H1 (cell line): Measurements from ENCODE around the gene EIF4E1B. TPM values are rescaled to one million over a fixed set of nuclear protein-coding genes. Genes with fewer than 3 reads are reported as not detected.
A peak's percentile ranks its signal among the peaks of the same experiment; 100 is the strongest.

ENCODE experiments used
- CTCF ChIA-PET: fragments of 300-600 bp; sonication (Branson Sonifier 250); formaldehyde crosslinking; loops from one replicate; lab custom pipeline; 2021; ENCODE audit not compliant: partially characterized antibody; lab: Charles Lee
- POLR2A ChIA-PET: fragments of 300-600 bp; sonication (Branson Sonifier 250); formaldehyde crosslinking; loops from one replicate; lab custom pipeline; 2021; ENCODE audit warnings: inconsistent platforms; ENCODE audit not compliant: partially characterized antibody; lab: Charles Lee
- DNase-seq, 2 experiments: peaks; one replicate each; pipeline versions ENCODE4 v3.0.0 to v3.0.0-alpha.2; 2010 to 2022; ENCODE audit warnings: low spot score in 2 of 2, low read depth in 1 of 2, mixed read lengths in 1 of 2
- FAIRE-seq: peaks from 2 replicates; lab custom pipeline; 2011; peaks lifted over from hg19 to GRCh38; lab: Jason Lieb, UNC
- H2AFZ ChIP-seq: 2 replicates; pipeline ENCODE4 v1.8.1; 2012; ENCODE audit warnings: low read length, inconsistent platforms
- H2AK5ac ChIP-seq: 2 replicates; pipeline ENCODE4 v1.6.1; 2013; ENCODE audit warnings: low read depth, low read length
- H2BK120ac ChIP-seq: replicated peaks from 2 replicates; pipeline ENCODE3; 2013; ENCODE audit warnings: low read depth, low read length, inconsistent platforms
- H2BK12ac ChIP-seq: 2 replicates; pipeline ENCODE4 v1.6.1; 2013; ENCODE audit warnings: low read depth, low read length
- H2BK15ac ChIP-seq: 2 replicates; pipeline ENCODE4 v1.6.1; 2013; ENCODE audit warnings: low read length
- H2BK20ac ChIP-seq: 2 replicates; pipeline ENCODE4 v1.6.1; 2013; ENCODE audit warnings: low read length
- H2BK5ac ChIP-seq: 2 replicates; pipeline ENCODE4 v1.6.1; 2013; ENCODE audit warnings: low read depth, low read length
- H3K14ac ChIP-seq: 2 replicates; pipeline ENCODE4 v1.6.1; 2013; ENCODE audit warnings: inconsistent platforms; ENCODE audit not compliant: insufficient read length
- H3K18ac ChIP-seq: 2 replicates; pipeline ENCODE4 v1.6.1; 2013; ENCODE audit warnings: low read length; ENCODE audit errors: extremely low read depth
- H3K23ac ChIP-seq: 2 replicates; pipeline ENCODE4 v1.6.1; 2013; ENCODE audit warnings: inconsistent platforms; ENCODE audit not compliant: insufficient read length
- H3K23me2 ChIP-seq: 2 replicates; pipeline ENCODE4 v1.6.1; 2013; ENCODE audit warnings: low read depth, low read length
- H3K27ac ChIP-seq: 2 replicates; pipeline ENCODE4 v1.6.1; 2011; ENCODE audit warnings: low read depth, low read length, inconsistent platforms
- H3K27me3 ChIP-seq, 4 experiments: replicated peaks in 1 of 4; 1 replicate in 1 of 4; 2 replicates in 3 of 4; pipeline versions ENCODE4 v1.6.1 to v1.8.1; 2011 to 2013; ENCODE audit warnings: low read length in 3 of 4, mild to moderate bottlenecking in 3 of 4, inconsistent platforms in 2 of 4, mixed read lengths in 2 of 4, moderate library complexity in 1 of 4; ENCODE audit not compliant: control insufficient read depth in 3 of 4, insufficient read depth in 3 of 4; ENCODE audit errors: extremely low read depth in 1 of 4
- H3K36me3 ChIP-seq, 4 experiments: 2 replicates each; pipeline versions ENCODE4 v1.6.1 to v1.8.1; 2011 to 2013; ENCODE audit warnings: mild to moderate bottlenecking in 4 of 4, low read length in 3 of 4, moderate library complexity in 2 of 4, control low read depth in 1 of 4, inconsistent platforms in 1 of 4; ENCODE audit not compliant: insufficient read depth in 4 of 4, control insufficient read depth in 2 of 4
- H3K4ac ChIP-seq: replicated peaks from 2 replicates; pipeline ENCODE3; 2013; ENCODE audit warnings: low read length, low read depth, mixed read lengths, inconsistent platforms; ENCODE audit not compliant: insufficient read length
- H3K4me1 ChIP-seq, 4 experiments: replicated peaks in 1 of 4; 1 replicate in 1 of 4; 2 replicates in 3 of 4; pipeline versions ENCODE4 v1.6.1 to v1.8.1; 2011 to 2013; ENCODE audit warnings: low read length in 3 of 4, inconsistent platforms in 2 of 4, mixed read lengths in 1 of 4; ENCODE audit not compliant: insufficient read depth in 4 of 4, control insufficient read depth in 3 of 4
- H3K4me2 ChIP-seq, 2 experiments: 2 replicates each; pipeline versions ENCODE4 v1.6.1 to v1.8.1; 2011 to 2013; ENCODE audit warnings: low read depth in 2 of 2, low read length in 2 of 2, control low read depth in 1 of 2, inconsistent platforms in 1 of 2, mild to moderate bottlenecking in 1 of 2; ENCODE audit not compliant: insufficient read depth in 1 of 2
- H3K4me3 ChIP-seq, 4 experiments: fragments of 200-600, 300-600 bp in 1 of 4; sonication (generic), shearing (Covaris generic), sonication (Bioruptor Twin) in 1 of 4; 2 replicates each; pipeline versions ENCODE4 v1.5.1 to v1.8.1; 2011 to 2016; ENCODE audit warnings: low read length in 4 of 4, low read depth in 3 of 4, control low read depth in 2 of 4, inconsistent platforms in 2 of 4, mild to moderate bottlenecking in 2 of 4, mixed read lengths in 1 of 4, moderate library complexity in 1 of 4; ENCODE audit not compliant: insufficient read depth in 2 of 4; ENCODE audit errors: extremely low read depth in 1 of 4
- H3K56ac ChIP-seq: replicated peaks from 2 replicates; pipeline ENCODE3; 2013; ENCODE audit warnings: low read depth, mild to moderate bottlenecking, mixed read lengths, low read length, inconsistent platforms; ENCODE audit not compliant: insufficient read length
- H3K79me1 ChIP-seq: 2 replicates; pipeline ENCODE4 v1.6.1; 2013; ENCODE audit warnings: low read depth, low read length, control low read depth
- H3K79me2 ChIP-seq, 2 experiments: 2 replicates each; pipeline versions ENCODE4 v1.6.1 to v1.8.1; 2012 to 2013; ENCODE audit warnings: low read length in 2 of 2, mild to moderate bottlenecking in 2 of 2, inconsistent platforms in 1 of 2; ENCODE audit not compliant: insufficient read depth in 2 of 2, control insufficient read depth in 1 of 2
- H3K9ac ChIP-seq, 4 experiments: replicated peaks in 1 of 4; 1 replicate in 1 of 4; 2 replicates in 3 of 4; pipeline versions ENCODE4 v1.6.1 to v1.8.1; 2011 to 2013; ENCODE audit warnings: low read depth in 3 of 4, low read length in 3 of 4, control low read depth in 2 of 4, mild to moderate bottlenecking in 2 of 4, moderate library complexity in 2 of 4, inconsistent platforms in 1 of 4; ENCODE audit errors: extremely low read depth in 1 of 4
- H3K9me3 ChIP-seq, 2 experiments: 2 replicates each; pipeline versions ENCODE4 v1.6.1 to v1.8.1; 2012 to 2013; ENCODE audit warnings: mild to moderate bottlenecking in 2 of 2, moderate library complexity in 2 of 2, control low read depth in 1 of 2, inconsistent platforms in 1 of 2, low read depth in 1 of 2, low read length in 1 of 2, mixed read lengths in 1 of 2; ENCODE audit not compliant: insufficient read depth in 2 of 2
- H4K20me1 ChIP-seq, 2 experiments: replicated peaks in 1 of 2; 2 replicates each; pipeline versions ENCODE3 to v1.8.1; 2011 to 2013; ENCODE audit warnings: inconsistent platforms in 2 of 2, low read length in 2 of 2, mild to moderate bottlenecking in 1 of 2; ENCODE audit not compliant: insufficient read depth in 2 of 2, control insufficient read depth in 1 of 2
- H4K5ac ChIP-seq: 2 replicates; pipeline ENCODE4 v1.6.1; 2013; ENCODE audit warnings: low read length, low read depth, mixed read lengths, inconsistent platforms; ENCODE audit not compliant: insufficient read length
- H4K8ac ChIP-seq: 2 replicates; pipeline ENCODE4 v1.8.0; 2013; ENCODE audit warnings: mild to moderate bottlenecking, moderate library complexity, low read length, inconsistent platforms; ENCODE audit not compliant: insufficient read depth; ENCODE audit errors: extremely low read depth
- H4K91ac ChIP-seq: replicated peaks from 2 replicates; pipeline ENCODE3; 2013; ENCODE audit warnings: low read length, mixed read lengths, inconsistent platforms; ENCODE audit not compliant: insufficient read length
- NRF1 ChIP-seq: IDR thresholded peaks from 2 replicates; pipeline ENCODE4 v1.6.1; 2011; ENCODE audit warnings: mild to moderate bottlenecking, low read depth, low read length, improper control_type of control experiment
- POLR2AphosphoS5 ChIP-seq: IDR thresholded peaks from 2 replicates; pipeline ENCODE4 v1.6.1; 2011; ENCODE audit warnings: low read depth, low read length
- RXRA ChIP-seq: IDR thresholded peaks from 2 replicates; pipeline ENCODE4 v1.6.1; 2011; ENCODE audit warnings: low read depth, mild to moderate bottlenecking, low read length, moderate library complexity; ENCODE audit not compliant: insufficient read depth
- WGBS, 2 experiments: shearing (Covaris generic) in 1 of 2; methylation state at CpG; one replicate each; pipeline versions ENCODE4 v1.1.6 to v1.1.7; 2013 to 2015; ENCODE audit warnings: low lambda C conversion rate in 2 of 2, mixed read lengths in 2 of 2, inconsistent platforms in 1 of 2, low coverage in 1 of 2, missing lambda C conversion rate in 1 of 2; ENCODE audit not compliant: insufficient replicate concordance in 2 of 2, insufficient coverage in 1 of 2, insufficient read length in 1 of 2; ENCODE audit errors: extremely low coverage in 1 of 2, missing lambda C conversion rate in 1 of 2; 5-methylcytosine and 5-hydroxymethylcytosine counted together
- polyA plus RNA-seq, 7 experiments: library from polyadenylated mRNA; depleted of rRNA in 3 of 7; stranded (reverse) in 5 of 7; unstranded in 2 of 7; fragments of >200 nt in 5 of 7; fragments of 200-250 nt in 2 of 7; gene quantifications; 1 replicate in 5 of 7; 2 replicates in 1 of 7; 4 replicates in 1 of 7; pipeline versions ENCODE4 v1.2.1 to v1.2.3, GENCODE V29; 2011 to 2013; ENCODE audit warnings: missing spikeins in 2 of 7, mixed read lengths in 2 of 7
- total RNA-seq: library from RNA; stranded (reverse); fragmentation: NEBNext Ultra II Directional; extraction: Animal tissue kit (Norgen Biotek cat#: 25700); gene quantifications from 2 replicates; pipeline ENCODE4 v1.2.1, GENCODE V29; 2021

EIF4E1B gene
- total and polyA plus RNA-seq, 2 of the 8 experiments (the other 6 are each of a cell fraction or from before 2014, with no cell fraction given), result 0.97 to 1.3 TPM

GRCh38 chr5:176659512-176659839, 29.0 kb downstream of the EIF4E1B start:
- ChIA-PET POLR2A (interaction anchor here (0.9 to 2.1 kb wide), 2 partner anchors 34 to 240 kb away, joined by 4 to 9 read pairs; no protein-coding TSS in a partner anchor), CTCF (interaction anchor here (0.8 to 35.1 kb wide), 26 partner anchors 10 to 448 kb away, joined by 3 to 859 read pairs (median 10); partner anchors contain the start of genes FGFR4, HIGD2A and NOP16)
- no peaks in the 10 kb centered on the region for H3K79me2 ChIP-seq
- no peak overlapping the region for H3K4ac ChIP-seq
- H3K14ac ChIP-seq, result no peak overlapping the region
- peaks cover 0 to 4% of the 10 kb centered on the region in 2 experiments for H4K20me1 ChIP-seq
- no peak overlapping the region for H4K8ac ChIP-seq
- H4K91ac ChIP-seq, result no peak overlapping the region
- H2BK12ac ChIP-seq, result no peak overlapping the region
- H2BK5ac ChIP-seq, result no peak overlapping the region
- FAIRE-seq (no peak), DNase-seq (no peak)
- no peak overlapping the region for H3K4me3 ChIP-seq
- no peaks in the 10 kb centered on the region for H3K27me3 ChIP-seq
- H3K9me3 ChIP-seq, result no peaks in the 10 kb centered on the region
- H3K23ac ChIP-seq, result no peak overlapping the region
- no peak overlapping the region for H2BK15ac ChIP-seq
- no peak overlapping the region for H3K4me2 ChIP-seq
- H3K23me2 ChIP-seq, result peaks cover 4% of the 10 kb centered on the region; the same call in 1 of the 2 replicates
- H3K56ac ChIP-seq, result peak overlapping the region; percentile 19
- H3K18ac ChIP-seq, result no peak overlapping the region
- no peak overlapping the region for H4K5ac ChIP-seq
- 82 to 92% methylated on average over 3 to 4 of the region's 7 CpGs for WGBS, 2 experiments
- TF ChIP-seq NRF1, result no peak
- TF ChIP-seq RXRA, result no peak
- TF ChIP-seq POLR2AphosphoS5, result 0 out of 2 replicates have a peak, but pooled peaks have one; percentile 16
- H3K79me1 ChIP-seq, result no peaks in the 10 kb centered on the region
- H3K9ac ChIP-seq, result no peak overlapping the region
- H3K36me3 ChIP-seq, result no peaks in the 10 kb centered on the region; a peak in 1 of 8 replicates
- no peak overlapping the region for H3K27ac ChIP-seq
- H2BK120ac ChIP-seq, result no peak overlapping the region
- H2BK20ac ChIP-seq, result no peak overlapping the region
- H3K4me1 ChIP-seq, result peaks cover 0 to 7% (median 4%) of the 10 kb centered on the region in 4 experiments; a peak in 6 of 7 replicates
- H2AK5ac ChIP-seq, result no peak overlapping the region
- H2AFZ ChIP-seq, result no peak overlapping the region
